GM21515 (cell line): Measurements from ENCODE around the gene MRPS2.

Experiments used
- ATAC-seq: cut with Tn5 transposase; IDR thresholded peaks from one replicate; pipeline ENCODE4 v1.9.1; 2021; ENCODE audit not compliant: unreplicated experiment

The MRPS2 gene

DNA sequence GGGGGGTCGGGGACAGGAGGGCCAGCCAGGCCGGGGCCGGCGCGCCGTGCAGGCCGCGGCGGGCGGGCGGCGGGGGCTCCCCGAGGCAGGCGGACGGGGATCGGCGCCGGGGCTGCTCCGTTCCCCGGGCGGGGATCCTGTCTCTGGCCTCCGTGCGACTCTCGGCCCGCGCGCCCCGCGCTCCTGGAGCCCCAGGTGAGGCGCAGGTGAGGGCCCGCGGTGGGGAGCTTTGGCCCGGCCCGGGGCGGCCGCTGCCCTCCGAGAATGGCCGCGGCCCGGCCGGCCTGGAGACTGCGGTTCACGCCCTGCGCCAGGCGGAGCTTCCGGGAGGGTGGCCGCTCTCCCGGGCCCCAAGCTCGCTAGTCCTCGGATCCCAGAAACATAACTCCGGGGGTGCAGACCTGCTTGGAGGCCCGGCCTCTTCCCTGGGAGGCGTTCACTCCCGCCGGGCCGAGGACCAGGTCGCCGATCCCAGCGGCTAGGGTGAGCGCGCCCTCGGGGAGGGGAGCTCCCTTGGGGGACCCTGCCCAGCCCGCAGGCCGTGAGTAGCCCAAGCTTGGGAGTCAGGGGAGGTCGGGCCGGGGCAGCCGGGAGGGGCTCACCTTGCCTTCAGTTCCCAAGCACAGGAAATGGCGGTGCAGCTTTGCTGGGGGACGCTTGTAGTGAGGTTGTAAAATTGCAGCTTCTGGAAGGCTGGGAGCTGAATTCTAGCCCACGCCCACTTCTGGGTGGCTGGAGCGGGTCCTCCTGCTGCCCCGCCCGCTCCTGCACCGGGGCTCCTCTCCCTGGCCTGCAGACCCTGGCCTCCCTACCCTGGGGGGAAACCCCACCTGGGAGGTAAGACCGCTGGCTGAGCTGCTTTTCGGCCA lies 20.2 kb upstream of the MRPS2 start:
- no peak for ATAC-seq

DNA sequence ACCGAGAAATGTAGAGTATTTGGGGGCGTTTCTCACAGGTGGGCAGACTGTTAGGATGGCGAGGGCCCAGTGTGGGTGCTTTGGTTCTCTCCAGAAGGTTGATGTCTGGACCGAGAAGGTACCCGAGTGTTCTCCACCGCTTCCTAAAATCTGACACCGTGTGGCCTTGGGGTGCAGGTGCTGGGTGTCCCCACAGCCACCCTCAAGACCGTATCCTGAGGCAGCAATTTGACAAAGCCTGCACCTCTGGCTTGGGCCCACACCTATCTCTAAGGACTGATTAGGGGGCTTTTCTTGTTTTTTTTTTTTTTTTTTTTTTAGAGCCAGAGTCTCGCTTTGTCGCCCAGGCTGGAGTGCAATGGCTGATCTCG lies 19.6 kb upstream of the MRPS2 start:
- ATAC-seq: no peak

DNA sequence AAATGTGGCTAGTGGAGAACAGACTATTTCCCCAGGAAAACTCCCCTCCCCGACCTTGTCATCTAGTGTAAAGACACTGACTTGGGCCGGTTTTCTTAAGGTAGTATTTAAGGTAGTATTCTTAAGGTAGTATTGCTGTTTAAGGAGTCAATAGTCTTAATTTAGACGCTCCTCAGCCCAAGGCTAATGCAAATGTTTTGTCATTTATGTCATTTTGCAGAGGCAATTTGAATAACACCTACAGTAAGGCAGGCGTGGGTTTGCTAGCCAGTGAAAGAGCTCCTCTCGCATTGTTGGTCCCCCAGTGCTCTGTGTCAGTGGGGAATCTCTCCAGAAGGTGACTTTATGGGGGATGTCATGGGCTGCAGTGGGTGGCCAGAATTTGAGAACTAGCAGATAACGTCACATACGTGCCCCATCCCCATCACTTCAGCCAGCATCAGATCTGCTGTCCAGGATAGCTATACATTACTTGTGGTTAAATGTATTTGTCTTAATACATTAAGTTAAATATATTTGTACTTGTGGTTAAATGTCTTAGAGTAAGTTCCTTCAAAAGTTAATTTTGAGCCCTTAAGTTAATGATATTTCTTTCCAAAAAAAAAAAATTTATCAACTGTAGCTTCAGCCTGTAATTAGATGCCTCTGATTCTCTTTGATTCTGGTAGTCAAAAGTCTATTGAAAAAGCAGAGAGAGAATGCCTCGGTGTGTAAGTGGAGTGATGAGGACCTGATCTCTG lies 18.3 kb upstream of the MRPS2 start:
- no peak for ATAC-seq

DNA sequence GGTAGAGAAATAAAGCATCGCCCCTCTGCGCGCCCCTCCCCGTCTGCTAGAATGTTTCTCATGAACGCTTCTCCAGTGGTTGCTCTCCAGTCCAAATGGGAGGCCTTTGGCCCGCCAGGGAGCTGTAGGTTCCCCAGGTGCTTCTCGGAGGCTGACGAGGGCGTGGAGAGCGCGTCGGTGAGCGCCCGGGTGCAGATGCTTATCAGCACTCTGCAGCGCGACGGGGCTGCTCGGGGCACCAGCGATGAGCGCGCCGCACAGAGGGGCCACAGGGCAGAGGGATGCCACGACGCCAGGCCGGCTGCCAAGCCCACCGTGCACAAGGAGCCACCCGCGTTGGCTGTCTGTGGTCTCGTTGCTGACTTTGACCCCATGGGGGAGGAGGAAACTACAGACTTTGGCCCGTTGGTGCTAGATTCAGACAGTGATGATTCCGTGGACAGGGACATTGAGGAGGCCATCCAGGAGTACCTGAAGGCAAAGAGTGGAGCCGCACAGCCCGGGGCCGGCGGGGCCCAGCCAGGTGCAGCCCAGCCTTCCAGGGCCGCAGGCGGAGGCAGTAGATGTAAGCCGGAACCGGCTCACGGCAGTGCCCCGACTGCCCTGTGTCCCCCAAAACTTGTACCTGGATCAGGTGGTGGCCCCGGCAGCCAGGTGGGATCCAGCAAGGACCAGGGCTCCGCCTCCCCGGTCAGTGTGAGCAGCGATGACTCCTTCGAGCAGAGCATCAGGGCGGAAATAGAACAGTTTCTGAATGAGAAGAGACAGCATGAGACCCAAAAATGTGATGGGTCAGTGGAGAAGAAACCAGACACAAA lies 15.8 kb upstream of the MRPS2 start:
- ATAC-seq: no peak

DNA sequence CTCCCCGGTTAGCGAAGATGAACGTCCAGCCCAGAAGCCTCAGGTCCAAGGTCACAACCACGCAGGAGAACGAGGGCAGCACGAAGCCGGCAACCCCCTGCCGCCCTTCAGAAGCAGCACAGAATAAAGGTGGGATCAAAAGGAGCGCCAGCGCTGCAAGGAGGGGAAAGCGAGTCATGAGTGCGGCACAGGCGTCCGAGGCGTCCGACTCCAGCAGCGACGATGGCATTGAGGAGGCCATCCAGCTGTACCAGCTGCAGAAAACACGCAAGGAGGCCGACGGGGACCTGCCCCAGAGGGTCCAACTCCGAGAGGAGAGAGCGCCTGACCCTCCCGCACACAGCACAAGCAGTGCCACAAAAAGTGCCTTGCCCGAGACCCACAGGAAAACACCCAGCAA lies 15.1 kb upstream of the MRPS2 start:
- ATAC-seq: no peak

DNA sequence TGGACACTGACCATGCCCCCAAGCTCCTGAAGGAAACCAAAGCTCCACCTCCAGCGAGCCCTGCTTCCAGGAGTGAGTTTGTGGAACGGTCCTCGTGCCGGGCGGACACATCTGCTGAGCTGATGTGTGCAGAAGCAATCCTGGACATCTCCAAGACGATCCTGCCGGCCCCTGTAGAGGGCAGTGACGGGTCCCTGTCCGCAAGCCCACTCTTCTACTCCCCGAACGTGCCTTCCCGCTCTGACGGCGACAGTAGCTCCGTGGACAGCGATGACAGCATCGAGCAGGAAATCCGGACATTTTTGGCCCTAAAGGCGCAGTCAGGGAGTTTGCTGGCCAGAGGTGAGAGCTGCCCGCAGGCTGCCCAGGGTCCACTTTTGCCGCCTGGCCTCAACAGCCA lies 14.7 kb upstream of the MRPS2 start:
- ATAC-seq: no peak

DNA sequence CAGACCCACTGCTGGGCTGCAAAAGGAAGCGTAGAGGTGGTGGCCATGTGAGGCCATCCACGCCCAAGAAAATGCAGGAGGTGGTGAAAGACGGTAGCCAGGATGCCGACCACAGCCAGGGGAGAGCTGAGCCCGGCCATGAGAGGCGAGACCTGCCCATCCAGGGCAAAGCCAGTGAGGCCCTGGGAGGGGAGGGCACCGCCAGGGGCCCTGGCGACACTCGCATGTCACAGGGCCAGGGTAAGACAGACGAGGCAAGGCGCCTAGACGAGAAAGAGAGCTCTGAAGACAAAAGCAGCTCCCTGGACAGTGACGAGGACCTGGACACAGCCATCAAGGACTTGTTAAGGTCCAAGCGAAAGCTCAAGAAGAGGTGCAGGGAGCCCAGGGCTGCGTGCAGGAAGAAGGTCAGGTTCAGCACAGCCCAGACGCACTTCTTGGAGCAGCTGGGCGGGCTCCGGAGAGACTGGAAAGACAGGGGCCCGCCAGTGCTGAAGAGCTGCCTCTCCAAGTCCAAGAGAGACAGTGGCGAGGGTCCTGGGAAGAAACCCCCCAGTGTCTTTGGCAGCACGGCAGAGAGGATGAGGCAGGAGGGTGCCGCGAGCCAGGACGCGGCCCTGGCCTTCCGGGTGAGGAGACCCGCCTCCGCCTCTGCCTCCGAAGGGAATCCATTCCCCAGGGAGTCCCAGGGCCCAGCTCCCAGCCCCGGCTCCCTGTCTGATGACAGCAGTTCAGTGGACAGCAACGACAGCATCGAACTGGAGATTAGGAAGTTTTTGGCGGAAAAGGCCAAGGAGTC lies 14.0 kb upstream of the MRPS2 start:
- no peak for ATAC-seq

DNA sequence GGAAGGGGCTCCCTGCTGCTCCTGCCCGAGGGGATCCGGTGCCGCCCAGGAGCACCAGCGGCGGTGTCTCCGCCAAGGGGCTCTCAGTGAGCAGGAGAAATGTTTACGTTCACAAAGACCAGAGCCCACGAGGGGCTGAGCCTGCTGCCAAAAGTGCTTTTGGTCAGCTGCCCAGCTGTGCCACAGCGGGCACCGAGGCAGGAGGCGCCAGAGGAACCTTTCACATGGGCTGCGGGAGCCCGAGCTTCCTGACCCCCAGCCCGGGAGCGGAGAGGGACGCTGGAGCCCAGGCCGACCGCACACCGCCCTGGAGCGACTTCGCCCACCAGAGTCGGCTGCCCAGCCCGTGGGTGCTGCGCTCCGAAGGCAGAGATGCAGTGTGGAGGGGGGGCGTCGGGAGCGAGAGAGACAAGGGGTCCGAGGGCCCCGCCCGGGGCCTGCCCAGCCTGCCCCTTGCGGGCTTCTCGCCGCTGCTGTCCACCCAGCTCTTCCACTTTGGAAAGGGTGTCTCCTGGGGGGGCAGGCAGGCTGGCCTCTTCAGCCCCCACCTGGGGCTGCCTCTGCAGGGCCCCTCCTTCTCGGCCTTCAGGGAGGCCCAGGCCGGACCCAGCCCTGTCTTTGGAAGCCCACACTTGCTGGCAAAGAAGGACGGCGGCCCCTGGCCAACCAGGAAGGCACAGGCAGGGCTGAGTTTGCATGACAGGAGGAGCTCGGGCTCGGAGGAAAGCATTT lies 13.0 kb upstream of the MRPS2 start:
- no peak for ATAC-seq

DNA sequence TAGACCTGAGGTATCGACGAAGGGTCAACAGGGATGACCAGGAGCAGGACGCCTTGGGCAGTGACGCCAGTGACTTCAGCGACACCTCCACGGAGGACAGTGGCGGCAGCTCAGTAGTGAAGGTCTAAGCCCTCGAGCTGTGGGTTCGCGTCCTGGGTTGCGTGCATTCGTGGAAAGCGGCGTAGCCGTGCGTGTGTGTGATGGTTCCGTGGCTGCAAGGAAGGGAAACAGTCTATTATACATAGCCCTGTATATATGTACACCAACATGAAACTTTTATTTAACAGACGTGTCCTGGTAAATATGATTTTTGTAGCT lies 12.5 kb upstream of the MRPS2 start:
- no peak for ATAC-seq

DNA sequence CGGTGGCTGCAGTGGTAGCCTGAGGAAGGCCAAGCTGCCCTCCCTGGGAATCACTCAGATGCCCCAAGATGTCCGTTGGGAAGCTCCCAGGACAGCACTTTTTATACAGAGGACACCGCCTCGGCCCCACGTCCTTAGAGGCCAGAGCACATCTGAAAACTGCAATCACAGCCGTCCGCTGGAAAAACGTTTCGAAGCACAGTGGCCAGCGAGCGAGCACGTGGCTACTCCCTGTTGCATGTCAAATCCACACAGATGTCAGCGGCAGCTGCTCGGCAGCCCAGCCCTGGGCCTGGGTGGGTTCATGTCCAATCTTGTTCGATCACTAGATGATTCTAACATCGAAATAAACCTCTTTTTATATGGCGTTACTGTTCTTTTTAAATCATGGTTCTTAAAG lies 12.0 kb upstream of the MRPS2 start:
- ATAC-seq: no peak

DNA sequence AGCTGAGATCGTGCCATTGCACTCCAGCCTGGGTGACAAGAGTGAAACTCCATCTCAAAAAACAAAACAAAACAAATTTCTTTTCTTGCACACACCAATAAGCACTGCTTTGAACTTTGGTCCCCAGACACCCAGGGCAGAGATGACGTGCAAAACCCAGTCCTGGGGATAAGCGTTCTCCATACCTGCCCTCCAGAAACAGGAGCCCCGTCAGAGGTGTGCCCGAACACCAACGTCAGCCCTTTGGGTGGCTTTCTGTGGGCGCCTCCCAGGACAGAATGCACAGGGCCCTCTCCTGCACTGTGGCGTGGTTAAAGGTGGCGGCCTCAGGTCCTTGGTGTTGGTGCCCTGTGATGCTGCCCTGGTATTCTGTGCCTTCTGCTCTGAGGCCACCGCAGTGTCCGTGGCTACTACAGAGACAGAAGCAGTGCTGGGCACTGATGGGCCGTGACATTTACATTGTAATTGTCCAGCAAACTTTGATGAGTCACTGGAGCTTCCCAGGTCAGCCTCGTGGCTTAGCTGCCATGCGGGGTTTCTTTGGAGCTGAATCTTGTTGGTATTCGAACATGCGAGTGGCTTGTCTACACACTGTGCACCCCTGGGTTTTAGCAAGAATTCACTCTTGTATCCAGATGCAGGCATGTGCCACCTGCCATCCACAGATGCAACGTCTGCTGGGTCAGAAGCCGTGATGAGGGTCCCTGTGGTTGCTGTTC lies 11.1 kb upstream of the MRPS2 start:
- ATAC-seq: no peak

DNA sequence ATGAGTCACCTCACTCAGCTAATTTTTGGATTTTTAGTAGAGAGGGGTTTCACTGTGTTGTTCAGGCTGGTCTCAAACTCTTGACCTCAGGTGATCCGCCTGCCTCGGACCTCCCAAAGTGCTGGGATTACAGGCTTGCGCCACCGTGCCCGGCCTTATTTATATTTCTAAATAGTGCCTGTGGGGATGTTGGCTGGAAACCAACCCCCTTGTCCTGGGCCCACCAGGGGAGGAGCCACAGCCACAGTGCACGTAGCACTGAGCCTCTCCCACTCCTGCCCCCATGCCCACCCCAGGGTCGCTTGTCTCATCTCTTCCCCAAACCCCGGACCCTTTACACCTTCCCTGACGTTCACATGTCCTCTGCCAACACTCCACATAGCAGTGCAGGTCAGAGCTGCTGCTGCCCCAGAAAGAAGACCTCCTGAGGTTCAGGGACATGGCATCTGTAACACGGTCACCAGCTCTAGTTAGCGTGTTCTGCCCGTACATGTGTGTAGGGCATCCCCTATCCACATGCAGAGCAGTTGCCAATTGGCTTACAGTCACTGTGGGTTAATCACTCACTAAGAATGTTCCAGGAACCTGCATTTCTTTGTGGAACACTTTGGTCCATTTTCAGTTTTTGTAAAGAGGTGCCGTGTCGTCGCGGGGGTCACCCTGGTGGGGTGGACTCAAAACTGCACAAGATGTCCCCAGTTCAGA lies 10.2 kb upstream of the MRPS2 start:
- ATAC-seq: no peak

DNA sequence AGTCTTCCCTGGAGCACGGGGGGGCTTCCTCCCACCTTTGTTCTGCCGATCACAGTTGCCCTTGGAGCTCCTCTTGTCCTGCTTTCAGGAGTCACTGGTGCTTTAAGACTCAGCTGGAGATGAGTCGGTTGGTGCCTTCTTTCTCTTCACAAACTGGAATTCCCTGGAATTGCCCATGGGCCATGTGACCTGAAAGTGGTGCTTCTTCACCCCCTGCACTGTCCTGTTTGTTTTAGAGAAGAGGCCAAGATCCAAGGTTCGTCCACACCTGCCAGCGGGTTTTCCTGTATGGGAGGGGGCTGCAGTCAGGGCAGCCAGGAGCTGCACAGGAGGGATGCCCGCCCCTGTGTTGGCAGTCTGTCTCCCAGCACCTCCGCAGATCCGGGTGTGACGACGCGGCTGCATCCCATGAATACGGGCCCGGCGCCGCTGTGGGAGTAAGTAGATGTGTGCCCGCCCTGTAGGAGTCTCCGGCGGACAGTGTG lies 9.5 kb upstream of the MRPS2 start:
- no peak for ATAC-seq

DNA sequence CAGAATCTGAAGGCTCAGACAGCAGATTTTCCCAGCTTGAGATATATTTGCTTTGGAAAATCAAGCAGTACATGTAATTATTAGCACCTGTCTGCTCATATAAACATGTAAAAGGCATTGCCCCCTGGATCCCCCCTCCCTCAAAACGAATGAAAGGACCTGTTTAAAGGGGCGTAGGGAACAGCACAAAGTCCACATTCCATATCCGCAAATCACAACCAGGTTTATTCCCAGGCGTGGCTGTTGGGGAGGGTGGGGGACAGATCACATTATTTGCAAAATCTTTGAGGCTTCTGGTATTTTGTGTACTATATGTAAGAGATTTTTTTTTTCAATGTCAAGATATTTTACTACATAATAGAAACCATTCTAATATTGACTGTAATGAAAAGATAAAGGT lies 8.7 kb upstream of the MRPS2 start:
- no peak for ATAC-seq

DNA sequence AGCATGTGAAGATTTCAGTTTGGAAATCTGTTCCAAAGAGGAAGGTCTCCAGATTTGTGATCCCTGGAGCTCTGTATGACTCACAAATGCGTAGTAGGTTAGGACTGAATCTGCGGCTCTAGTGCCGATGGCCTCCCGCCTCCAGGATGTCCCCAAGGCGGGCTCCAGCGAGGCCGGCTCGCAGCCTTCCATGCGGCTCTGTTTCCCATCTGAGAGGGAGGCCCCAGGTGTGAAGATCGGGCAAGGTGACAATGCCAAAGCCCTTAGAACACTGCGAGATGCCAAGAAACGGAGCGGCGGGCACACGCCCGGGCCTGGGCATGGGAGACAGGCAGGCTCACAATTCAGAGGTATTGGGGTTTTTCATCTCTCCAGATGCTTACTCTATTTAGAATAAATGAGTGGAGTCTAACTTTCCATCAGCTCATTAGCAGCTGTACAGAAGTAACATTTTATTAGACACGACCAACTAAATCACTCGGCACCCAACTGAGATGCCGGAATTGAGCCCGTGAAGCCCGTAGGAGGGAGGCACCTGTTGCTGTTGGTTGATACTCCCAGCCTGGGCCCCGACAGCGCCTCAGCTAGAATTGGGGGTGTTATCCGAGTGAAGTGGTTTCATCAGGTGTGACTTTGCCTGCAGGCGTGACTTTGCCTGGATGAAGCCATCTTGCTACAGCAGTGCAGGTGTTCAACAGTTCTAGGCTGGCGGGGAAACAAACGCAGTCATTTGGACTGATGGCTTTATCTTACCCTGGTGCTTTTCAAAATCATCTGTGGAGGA lies 7.4 kb upstream of the MRPS2 start:
- ATAC-seq: no peak

DNA sequence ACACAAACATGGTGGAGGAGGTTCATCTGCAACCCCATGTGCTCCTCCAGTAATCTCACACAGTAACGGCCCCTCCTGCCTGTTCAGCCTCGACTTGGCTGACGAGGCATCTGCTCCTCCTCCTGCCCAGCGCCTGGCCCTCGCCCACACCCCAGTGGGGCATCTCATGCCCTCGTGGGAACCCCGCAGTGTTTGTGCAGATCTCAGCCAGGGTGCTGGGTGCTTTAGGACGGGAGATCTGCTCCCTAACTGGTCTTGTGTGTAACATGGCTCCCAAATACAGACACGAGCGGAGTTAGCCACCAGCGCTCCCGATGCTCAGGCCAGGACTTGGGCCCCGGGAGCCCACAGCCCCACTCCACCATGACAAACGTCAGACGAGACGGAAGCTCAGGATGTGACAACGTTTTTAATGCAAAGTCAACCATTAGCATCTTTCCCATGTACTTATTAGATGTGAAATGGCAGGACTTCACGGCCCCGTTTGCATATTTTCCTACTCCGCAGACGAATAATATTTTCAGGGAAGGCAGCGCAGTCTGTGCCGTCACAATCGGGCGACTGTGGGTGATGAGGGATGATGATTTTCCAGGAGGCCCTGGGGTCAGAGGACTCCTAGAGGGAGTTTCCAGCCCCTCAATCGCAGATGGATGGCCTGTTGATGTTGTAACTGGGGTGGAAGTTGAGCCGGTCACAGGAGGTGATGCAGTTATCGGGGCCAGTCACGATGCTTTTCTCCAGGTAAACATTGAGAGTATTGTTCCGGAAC lies 5.5 kb upstream of the MRPS2 start:
- ATAC-seq: no peak

DNA sequence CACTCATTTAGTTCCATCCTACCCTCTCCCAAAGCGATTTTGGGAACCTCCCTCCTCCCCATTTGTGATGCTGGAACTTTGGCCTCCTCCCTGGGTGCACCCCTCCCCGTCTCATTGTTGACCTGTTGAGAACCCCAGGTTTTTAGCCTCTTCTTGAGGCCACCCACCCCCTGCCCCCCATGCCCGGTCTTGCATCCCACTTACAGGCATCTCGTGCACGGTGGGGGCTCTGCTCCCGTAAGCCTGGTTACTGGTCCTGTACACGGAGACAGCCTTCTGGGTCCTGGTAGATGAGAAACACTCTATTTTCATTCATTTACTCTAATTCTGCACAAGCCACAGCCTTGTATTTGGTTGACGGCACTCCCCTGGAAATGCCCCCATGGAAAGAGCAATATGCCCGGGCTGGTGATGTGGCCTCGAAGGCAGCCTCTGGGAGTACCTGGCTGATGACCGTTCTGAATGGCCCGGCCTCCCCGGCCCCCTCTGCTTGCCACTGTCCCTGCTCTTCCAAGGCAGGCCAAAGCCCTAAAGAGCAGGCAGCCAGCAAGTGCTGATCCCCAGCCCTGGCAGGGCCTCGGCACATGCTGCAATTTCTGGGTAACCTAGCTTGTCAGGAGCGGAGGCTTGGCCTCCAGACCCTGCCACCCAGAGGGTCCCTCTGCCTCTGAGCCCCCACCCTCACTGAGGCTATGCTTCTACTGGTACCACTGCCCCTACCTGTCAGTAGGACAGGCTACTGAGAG lies 1.9 kb upstream of the MRPS2 start:
- no peak for ATAC-seq
